HG03571 (cell line): Measurements from ENCODE around the gene VWC2L.

Experiments used
- ATAC-seq: cut with Tn5 transposase; IDR thresholded peaks from one replicate; pipeline ENCODE4 v1.9.1; 2021; ENCODE audit not compliant: unreplicated experiment

Gene VWC2L

DNA sequence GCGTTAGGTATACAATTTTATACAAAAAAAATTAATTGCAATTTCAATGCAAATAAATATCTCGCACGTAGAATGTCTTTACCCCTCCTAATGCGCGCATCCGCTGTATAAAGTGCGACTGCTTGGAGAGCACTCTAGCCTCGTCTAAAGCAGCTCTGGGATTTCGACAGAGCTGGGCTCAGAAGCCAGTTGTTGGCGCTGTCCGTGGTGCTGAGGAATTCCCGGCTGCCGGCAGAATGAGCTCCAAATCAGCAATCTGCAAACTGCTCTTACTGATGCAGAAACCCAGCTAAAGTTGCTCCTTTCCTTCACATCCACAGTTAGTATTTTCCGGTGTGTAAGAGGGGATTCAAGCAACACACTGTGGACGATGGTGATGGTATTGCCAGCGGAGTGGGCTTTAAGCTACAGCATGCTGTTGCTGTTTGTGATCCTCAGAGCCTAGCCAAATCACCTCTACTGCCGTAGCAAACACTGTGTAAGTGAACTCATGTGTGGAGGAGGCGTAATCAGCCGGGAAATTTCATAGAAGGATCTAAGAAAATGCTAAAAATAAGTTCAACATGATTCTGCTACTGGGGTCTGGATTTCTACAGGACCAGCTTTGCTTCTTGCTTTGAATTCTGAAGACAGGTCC, at the start of gene VWC2L:
Gene VWC2L (plus strand): TSS at position 137 of the 637 bp plus-strand sequence. CDS start 3,140 bp downstream, outside the sequence.
- ATAC-seq: no peak

DNA sequence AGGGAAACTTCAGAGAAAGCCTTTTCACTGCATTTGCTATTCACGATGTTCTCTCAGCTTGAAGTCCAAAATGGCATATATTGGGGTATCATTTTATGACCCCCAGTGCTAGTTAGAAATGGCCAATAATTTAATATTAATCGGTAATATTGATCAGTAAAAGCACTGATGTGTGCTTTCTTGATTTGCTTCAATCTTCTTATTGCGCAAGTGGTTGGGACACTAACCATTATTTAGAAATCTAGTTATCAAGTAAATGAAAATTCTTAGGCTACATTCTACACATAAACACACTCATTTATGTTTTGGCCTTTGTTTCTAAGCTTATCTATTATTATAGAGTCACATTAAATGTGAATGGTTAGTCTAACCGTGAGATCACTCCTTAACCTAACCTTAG, 49.7 kb upstream of the VWC2L start:
- no peak for ATAC-seq

DNA sequence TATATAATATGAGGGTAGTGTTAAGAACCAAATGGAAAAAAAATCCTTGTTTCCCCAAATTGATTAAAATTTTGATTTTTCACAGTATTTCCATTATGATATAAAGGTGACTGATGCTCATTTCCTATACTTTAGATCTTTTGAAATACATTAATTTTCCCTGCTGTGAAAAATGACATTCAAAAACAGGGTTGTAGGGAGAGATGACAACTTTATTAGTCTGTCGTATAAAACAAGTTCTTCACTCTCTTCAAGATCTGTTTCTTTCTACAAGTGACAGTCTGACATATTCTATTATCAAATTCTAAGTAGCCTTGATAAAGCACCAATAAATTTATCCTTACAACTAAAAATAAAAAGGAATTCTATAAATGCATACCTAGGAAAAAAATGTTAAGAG, 45.3 kb upstream of the VWC2L start:
- ATAC-seq: no peak

DNA sequence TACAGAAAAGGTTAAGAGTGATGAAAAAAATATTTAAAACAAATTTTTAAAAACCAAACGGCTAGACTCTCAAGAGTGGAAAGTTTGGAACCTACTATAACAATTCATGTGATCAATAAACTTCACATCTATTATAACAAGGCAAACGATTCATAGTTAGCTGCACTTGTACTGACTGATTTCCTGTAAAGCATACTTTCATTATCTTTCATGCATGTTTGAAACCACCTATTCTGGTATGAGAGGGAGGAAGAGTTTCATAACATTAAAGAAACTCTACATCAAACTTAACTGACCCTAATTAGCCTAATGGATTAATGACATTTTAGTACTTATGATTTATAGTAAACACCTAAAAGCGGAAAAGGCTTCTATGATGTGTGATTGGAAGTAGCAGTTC, 43.7 kb upstream of the VWC2L start:
- no peak for ATAC-seq

DNA sequence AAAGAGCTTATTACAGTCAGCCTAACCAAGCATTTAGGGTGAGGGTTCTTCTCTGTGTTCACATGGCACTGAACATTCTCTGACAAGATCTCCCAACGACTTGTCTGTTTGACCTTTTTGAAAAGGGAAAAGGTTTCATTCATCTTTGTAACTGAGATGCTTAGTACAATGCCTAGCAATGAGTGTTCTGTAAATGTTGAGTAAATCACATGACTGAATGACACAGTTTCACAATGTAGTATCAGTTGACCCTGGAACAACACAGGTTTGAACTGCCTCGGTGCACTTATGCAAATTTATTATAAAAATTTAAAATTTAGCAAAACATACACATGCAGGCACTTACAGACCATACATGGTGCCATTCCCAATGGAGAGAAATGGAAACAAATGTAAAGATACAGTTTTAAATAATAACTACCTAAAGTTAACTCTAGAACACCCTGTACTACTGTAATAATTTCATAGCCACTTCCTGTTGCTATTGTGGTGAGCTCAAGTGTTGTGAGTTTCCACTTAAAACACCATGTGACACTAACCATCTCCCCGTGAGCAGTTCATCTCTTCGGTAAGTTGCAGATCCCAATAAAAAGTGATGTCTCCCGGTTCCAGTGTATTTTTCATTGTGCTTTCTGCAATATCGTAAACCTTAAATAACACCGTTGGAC, 34.1 kb upstream of the VWC2L start:
- ATAC-seq: no peak

DNA sequence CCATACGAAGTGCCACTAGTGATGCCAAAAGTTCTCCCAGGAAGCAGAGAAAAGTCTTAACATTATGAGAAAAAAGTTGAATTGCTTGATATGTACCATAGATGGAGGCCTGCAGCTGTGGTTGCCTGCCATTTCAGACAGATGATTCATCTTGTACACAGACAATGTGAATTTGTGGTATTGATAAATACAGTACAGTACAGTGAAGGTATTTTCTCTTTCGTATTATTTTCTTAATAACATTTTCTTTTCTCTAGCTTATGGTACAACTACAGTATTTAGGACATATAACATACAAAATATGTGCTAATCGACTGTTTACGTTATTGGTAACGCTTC, 33.6 kb upstream of the VWC2L start:
- ATAC-seq: no peak

DNA sequence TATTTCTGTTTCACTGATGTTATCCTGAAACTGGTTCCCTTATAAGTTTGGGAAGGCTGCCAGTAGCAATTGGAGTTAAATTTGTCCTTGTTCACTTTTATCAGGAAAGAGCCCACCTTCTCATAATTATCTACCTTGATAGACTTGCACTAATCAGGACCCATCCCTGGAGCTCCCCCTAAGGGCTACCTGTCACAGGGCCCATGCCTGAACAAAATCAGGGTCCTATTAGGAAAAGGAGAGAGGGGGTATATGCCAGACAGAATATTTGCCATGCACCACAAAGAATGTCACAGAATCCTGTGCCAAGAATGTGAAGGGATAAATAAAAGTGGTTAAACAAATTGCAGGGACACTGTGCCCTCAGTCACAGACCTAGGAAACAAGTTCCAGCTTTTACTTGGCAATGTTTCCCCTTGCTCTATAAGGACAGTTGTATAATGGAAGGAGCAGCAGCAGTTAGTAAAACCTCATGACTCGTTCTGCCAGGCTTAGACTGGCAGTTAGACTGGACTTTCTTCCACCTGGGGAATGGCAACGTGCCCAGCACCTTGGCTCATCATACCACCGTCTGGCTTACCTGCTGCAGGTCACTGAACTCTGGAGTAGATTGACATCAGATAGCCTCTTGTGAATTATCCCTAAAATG, 32.3 kb upstream of the VWC2L start:
- ATAC-seq: no peak

DNA sequence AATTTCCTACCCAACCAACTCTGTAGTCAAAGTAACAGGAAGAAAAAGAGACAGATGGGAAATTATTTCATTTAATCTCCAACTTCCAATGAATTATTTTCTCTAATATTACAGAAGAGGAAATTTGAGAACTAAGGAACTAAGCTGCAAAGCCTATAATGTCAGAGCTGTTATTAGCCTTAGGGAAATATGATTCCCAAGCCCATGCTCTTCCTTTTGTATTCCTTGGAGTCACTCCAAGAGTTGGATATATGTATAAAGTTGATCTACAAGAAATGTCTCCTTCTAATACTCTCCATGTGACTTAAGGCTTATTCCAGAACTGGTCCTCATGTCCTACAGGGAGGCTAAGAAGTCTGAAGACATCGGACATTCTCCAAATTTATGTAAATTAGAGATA, 31.6 kb upstream of the VWC2L start:
- no peak for ATAC-seq

DNA sequence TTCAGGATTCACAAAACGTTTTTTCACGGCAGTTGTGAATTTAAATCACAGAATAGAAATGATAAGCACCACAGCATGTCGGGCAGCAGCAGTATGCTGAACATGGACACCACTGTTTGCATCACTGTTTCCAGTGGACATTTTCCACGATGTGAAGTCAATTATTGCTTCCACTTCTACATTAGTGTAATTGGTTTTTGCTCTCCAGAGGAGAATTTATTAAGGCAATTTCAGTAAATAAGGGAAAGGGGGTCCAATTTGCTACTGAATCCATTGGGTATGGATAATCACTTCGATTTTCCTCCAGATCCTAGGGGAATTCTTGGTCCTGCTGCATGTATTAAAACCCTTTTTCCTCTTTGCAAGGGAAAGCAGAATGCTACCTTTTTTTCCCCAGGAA, 30.2 kb upstream of the VWC2L start:
- ATAC-seq: no peak

DNA sequence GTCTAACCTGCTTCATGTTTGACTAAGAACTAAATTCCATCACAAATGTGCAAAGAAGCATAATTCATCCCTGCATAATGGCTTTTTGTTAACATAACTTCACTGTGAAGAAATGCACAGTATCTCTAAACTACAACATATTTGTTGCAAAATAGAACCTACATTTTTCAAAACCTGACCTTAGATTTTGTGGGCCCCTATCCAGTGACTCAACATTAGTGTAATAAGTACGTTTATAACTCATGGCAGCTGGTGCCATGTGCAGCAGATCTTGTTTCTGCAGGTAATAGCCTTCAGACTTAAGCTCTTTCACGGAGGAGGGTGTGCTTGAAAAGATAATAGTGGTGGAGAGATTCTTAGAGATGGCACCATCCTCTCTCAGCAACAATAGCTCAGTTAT, 28.6 kb upstream of the VWC2L start:
- ATAC-seq: no peak

DNA sequence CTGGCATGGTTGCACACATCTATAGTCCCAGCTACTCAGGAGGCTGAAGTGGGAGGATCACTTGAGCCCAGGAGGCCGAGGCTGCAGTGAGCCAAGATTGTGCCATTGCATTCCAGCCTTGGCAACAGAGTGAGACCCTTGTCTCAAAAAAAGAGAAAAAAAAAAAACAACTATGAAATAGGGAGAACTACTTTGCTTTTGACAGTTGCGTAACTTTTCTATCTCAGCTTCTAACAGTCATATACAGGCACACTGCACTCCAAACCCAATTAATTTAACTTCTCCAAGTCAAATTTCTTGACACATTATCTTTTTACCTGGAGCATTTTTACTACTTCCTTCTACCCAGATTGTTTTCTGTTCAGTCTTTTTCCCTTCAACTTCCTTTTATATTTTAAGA, 24.1 kb upstream of the VWC2L start:
- no peak for ATAC-seq

DNA sequence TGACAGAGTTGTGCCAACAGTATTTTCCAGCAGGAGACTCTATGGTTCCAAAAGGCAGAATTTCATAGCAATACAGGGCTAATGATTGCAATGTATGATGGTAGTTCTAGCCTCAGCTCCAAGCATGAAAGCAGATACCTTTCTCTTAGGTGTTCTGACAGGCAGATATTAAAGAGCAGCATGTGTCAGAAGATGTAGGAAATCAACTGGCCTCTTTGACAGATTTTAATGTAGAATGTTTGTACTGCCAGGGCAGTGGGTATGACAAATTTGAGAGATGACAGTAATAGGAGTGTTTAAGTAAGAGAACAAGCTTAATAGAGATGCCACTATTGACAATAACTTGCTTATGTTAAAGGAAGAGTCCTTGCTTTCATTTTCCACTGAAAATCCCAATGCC, 21.5 kb upstream of the VWC2L start:
- ATAC-seq: no peak

DNA sequence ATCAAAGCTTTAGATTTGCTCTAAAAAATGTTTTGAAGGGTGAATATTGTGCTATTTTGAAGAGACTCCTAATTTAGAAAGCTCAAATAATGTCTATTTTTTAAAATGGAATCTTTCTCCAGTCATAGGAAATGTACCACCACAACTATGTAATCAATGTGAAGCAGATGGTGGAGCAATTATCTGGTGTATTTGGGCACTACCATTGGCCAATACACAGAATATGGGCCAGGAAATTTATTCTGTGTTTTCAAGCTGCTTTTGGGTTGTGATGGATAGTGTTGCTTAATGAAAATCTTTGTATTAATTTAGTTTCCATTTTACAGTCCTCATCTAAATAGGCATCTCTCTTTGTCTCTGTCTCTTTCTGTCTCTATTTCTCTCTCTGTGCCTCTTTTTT, 17.1 kb upstream of the VWC2L start:
- no peak for ATAC-seq

DNA sequence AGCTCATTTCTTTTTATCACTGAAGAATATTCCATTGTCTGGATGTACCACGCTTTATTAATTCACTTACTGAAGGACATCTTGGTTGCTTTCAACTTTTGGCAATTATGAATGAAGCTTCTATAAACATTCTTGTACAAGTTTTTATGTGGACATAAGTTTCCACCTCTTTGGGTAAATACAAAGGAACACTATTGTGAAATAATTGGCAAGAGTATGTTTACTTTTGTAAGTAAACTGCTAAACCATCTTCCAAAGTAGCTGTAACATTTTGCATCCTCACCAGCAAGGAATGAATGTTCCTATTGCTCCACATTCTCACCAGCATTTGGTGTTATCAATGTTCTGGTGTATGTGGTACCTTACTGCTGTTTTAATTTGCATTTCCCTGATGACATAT, 15.8 kb upstream of the VWC2L start:
- no peak for ATAC-seq

DNA sequence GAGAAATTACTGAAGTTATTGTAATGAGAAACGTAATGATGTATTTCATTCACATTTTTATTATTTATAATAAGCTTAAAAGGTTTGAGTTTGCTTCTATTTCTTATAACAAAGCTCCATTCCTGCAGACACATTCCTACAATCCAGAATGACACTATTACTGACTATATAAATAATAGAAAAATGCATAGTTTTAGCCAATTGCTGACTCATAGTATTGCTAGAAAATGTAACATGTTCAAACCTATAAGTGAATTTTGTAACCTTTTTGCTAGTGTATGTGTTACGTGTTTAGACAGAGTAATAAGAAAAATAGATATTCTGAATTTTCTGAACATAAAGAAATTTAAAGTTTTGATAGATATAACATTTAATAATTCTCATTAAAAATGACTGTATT, 9.3 kb upstream of the VWC2L start:
- ATAC-seq: no peak

DNA sequence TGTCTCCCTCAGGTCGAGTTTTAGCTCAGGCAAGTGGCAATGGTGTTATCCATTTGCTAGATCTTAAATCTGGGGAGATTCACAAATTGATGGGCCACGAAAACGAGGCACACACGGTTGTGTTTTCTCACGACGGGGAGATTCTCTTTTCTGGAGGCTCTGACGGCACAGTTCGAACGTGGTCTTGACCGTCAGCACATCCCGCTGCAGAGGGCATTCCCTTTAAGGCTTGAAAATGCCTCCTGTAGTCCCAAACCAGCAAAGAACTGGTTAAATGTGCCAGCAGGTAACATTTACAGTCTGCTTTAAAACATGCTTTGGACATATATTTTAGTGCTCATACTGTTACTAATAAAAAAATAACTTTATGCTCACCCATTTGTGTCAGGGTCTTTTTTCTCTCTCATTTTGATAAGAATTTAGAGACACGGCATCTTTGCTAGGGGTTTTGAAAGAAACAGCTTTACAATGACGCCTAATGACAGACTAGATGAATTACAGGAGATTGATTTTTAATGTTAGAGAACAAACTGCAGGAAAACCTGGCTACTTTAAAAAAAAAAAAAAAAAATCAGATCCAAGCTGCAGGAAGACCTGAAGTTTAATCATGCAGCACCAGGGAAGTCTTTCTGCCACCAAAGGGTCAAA, 602 bp upstream of the VWC2L start:
- ATAC-seq: no peak

DNA sequence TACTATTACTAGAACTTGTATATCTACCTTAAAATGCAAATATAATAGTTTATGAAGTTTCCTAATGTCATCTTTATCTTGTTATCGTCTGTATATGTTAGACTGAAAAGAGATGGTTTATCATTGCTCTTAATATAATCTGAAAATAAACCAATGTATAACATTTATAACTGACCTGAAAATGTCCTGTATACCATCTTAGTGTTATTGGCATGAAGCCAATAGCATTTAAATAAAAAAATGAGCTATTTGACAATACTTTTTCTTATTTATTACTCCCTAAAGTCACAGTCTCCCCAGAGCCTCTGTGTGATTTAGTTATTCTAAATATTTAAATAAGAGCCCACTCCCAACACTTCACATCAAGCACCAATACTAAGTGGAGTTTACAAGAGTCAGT, 1.8 kb downstream of the VWC2L start:
- no peak for ATAC-seq

DNA sequence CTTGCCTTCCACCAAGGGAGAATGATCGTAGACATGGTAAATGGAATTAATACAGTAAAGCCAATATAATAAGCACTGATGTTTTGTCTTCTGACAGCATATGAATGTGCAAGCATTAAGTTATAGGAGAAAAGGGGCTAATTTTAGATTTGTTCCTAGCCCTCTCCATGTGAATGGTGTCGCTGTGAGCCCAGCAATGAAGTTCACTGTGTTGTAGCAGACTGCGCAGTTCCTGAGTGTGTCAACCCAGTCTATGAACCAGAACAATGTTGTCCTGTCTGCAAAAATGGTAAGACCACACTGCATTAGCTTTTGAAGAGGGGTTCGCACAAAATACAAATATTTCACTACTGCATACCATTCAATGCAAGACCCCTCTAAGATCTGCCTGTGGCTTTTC, 25.6 kb downstream of the VWC2L start:
- no peak for ATAC-seq

DNA sequence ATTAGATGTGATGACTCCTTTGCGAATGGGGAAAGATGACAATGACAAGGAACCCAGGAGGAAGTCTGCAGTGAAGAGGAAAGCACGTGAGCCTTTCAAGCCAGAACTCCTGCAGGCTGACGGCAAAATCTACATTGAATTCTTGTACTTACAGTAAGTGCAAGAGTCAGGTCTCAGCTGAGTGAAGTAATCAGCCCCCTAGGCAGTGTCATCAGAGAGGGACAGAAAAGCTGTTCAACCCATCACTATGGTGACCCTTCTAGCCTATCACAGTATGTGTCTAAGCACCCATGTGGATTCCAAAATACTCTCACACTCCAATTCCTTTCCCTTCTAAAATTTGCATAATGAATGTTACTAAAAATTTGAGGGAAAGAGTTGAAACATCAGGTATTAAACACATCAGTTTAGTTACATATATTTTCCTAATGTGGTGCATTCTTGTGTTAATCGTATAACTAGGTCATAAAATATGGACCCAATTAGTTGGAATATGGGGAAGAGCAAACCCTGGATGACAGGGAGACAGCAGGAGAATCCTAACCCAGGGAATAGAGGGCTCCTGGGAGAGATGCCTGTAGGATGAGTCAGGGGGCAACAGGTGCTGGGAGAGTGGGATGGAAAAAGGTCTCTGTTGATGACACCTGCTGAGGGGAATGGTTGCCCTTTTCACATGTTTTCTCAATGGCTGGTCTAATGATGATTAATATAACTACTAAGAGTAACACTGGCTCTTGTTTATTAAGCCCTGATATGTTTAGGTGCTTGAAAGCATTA, 39.5 kb downstream of the VWC2L start:
- ATAC-seq: no peak

DNA sequence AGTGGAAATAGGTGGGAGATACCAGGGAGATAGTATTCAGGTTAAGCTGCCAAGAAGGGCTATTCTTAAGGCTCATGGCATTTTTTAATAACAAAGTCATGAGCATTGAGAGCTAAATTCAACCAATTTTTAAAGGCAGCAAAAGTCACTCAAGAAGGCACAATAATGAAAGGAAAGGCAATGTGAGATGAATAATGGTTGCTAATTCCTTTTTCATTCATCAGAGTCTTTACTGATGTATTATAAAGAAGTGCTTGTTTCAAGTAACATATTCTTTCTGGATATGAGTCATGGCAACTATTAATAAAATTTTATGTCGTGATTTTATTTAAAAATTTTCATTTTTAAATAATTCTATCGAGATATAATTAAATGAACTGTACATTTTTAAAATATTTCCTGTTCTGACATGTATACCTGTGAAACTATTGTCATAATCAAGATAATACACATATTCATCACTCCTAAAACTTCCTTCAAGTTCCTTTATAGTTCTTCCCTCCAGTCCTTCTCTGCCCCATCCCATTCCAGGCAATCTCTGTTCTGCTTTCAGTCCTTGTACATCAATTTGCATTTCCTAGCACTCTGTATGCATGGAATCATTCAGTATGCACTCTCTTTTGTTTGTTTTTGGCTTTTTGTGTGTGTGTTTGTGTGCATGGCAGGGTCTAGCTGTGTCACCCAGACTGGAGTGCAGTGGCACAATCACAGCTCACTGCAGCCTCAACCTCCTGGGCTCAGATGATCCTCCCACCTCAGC, 40.8 kb downstream of the VWC2L start:
- ATAC-seq: no peak
